COLO829 (cell line): Measurements from ENCODE around the gene COL25A1.

ENCODE experiments used
- DNase-seq: peaks from one replicate; pipeline ENCODE4 v3.0.0; 2012; ENCODE audit warnings: low spot score

The COL25A1 gene

DNA sequence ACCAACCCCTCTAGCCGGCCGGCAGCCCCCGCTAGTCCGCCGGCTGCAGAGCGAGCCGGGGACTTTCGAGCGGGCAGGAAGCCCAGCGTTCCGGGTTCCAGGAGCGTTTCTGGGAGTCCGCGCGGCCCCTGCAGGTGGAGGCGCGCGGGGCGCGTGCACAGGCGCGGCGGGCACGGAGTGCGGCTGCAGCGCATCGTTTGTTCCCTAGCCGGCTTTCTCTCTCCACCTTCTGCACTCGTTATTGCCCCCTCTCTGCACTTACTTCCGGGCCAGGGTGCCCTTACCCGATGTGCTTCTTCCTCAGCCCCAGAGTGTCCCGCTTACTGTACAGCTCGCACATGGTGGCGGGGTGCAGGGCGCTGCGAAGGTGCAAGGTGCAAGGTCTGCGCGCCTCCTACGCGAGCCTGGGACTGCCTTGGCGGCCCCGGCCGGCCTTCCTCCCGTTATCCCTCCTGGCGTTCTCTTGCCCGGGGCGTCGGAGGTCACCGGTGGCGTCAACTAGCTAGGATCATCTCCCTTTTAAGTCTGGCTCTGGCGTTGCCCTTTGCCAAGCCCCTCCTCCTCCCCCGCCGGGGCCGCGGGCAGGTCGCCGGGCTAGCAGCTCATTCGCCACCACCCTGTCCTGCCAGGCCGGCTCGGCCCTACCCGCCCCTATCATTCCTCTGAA lies 539.8 kb downstream of the COL25A1 start, which contains the start of gene ETNPPL:
ETNPPL (minus strand) TSS at position 495 of the 667 bp plus-strand sequence; CDS start at position 340, 155 bp downstream.
- no peak for DNase-seq
